OCI-LY3 (cell line): ENCODE data around the gene UFSP2.

Experiments used
- EZH2phosphoT487 ChIP-seq: fragments of 200-600 bp; shearing (Covaris generic); IDR thresholded peaks from 2 replicates; pipeline ENCODE4 v1.6.1; 2018; ENCODE audit warnings: antibody characterized with exemption, mixed run types, low read depth
- TF ChIP-seq, protein P1 (sequence below): fragments of 200-600, 300-600 bp; sonication (generic); IDR thresholded peaks from 2 replicates; pipeline ENCODE4 v1.5.1; 2014; ENCODE audit warnings: antibody characterized with exemption, low read length, low read depth

DNA sequence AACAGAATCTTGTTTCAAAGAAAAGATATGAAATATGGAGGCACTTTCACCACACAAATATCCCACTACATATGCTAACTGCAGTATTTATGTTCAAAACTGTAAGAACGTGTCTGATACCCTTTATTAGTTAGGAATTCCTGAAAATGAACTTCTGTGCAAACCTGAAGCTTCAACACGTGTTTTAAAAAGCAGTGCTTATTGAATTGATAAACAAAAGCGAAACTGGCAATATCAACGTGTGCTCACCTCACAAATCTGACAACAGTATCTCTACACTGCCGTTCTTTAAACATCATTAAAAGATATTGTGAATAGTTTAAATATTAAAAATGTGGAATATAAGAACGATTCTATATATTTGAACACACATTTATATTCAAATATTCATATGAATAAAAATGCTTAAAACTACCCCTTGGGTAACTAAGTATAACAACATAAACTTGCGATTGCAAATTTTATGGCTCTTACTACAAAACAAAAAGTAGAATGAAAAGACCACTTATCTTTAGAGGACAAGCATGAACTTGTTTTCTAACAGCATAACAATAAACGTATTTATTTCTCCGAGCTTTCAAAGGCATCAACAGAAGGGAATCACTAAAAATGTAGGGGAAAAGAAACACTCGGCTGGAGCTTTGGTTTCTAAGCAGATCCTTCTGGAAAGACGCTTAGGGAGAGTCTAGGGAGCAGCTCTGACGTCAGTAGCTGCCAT, 30.4 kb downstream of the UFSP2 start, which contains the start of gene LRP2BP:
- TF ChIP-seq, protein P1, sequence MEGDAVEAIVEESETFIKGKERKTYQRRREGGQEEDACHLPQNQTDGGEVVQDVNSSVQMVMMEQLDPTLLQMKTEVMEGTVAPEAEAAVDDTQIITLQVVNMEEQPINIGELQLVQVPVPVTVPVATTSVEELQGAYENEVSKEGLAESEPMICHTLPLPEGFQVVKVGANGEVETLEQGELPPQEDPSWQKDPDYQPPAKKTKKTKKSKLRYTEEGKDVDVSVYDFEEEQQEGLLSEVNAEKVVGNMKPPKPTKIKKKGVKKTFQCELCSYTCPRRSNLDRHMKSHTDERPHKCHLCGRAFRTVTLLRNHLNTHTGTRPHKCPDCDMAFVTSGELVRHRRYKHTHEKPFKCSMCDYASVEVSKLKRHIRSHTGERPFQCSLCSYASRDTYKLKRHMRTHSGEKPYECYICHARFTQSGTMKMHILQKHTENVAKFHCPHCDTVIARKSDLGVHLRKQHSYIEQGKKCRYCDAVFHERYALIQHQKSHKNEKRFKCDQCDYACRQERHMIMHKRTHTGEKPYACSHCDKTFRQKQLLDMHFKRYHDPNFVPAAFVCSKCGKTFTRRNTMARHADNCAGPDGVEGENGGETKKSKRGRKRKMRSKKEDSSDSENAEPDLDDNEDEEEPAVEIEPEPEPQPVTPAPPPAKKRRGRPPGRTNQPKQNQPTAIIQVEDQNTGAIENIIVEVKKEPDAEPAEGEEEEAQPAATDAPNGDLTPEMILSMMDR: no peak
- no peak for TF ChIP-seq EZH2phosphoT487
